B cell (primary cell): ENCODE measurements around the gene PSMB10.

Experiments used
- CTCF ChIP-seq: fragments of 200-600 bp; IDR thresholded peaks from one replicate; pipeline ENCODE4 v1.8.0; 2022; ENCODE audit warnings: antibody characterized with exemption, mild to moderate bottlenecking
- EZH2 ChIP-seq: IDR thresholded peaks from 2 replicates; pipeline ENCODE4 v1.6.1; 2012; ENCODE audit warnings: borderline replicate concordance, low read depth, mild to moderate bottlenecking, moderate library complexity, low read length; ENCODE audit not compliant: insufficient read depth, poor library complexity, severe bottlenecking

DNA sequence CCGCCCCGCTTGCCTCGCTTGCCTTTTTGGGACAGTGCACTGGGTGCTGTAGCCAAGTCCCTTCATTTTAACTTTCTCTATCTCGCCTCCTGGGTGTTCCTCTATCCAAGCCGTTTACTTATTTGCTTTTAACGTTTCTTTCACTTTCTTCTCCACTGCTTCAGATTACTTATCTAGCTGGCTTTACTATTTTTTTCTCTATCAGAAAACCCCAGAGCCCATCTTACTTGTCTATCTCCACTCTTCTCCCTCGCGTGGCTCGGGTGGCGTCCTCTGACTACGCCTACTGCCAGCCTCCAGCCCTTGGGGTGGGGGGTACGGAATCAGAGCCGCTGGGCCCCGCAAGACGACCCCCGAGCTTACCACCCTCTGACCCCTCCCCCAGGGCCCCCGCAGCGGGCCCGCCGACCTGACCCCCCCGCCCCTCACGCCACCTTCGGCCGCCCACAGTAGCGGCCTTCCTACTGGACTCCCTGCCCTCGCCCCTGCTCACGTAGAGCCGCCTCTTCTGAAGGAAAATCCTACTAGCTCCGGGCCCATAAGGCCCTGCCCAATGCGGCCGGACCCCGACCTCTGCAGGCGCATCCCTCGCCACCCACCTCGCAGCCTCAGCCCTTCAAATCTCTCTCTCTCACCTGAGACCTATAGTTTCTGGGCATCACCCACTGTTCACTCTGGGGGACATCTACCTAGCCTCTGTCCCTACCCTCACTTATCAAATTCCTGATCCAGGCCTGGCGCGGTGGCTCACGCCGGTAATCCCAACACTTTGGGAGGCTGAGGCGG is 32.8 kb upstream of the PSMB10 start:
- no peak for TF ChIP-seq CTCF
- TF ChIP-seq EZH2 = no peak
